ENCODE results near the gene LAT. TPM values are rescaled to one million over a fixed set of nuclear protein-coding genes. Genes with fewer than 3 reads are reported as not detected.

Gene LAT
- total and polyA plus RNA-seq, 2 of the 13 experiments (the other 11 are each of a cell fraction or from before 2014, with no cell fraction given) = 2.0 to 3.0 TPM

DNA sequence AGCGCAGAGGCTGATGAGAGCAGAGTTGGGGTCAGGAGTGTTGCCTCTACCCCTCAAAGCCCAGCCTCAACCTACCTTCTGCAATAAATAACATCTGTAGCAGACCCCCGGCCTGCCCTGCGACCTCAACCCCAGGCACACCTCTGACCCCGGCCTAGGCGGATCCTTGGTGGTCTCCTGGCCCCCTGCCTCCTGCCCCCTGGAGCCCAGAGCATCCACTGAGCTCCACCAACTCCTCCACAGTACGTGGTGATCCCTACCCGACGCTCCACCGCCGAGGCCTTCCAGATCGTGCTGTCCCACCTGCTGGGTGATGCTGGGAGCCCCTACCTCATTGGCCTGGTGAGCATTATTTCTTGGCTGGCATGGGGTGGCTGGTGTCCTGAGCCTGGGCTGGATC is 1.9 kb upstream of the LAT start (continued):
- TF ChIP-seq DNMT1 (CRISPR knock-in tag; IDR thresholded peaks at IDR 0.05) (no peak), ISL2 (CRISPR knock-in tag; IDR thresholded peaks at IDR 0.05) (no peak), GTF3A (CRISPR knock-in tag; conservative IDR thresholded peaks at IDR 0.05) (no peak), ZNF598 (CRISPR knock-in tag; IDR thresholded peaks at IDR 0.05; ENCODE audit: borderline replicate concordance) (no peak)
- TF ChIP-seq, protein P1, sequence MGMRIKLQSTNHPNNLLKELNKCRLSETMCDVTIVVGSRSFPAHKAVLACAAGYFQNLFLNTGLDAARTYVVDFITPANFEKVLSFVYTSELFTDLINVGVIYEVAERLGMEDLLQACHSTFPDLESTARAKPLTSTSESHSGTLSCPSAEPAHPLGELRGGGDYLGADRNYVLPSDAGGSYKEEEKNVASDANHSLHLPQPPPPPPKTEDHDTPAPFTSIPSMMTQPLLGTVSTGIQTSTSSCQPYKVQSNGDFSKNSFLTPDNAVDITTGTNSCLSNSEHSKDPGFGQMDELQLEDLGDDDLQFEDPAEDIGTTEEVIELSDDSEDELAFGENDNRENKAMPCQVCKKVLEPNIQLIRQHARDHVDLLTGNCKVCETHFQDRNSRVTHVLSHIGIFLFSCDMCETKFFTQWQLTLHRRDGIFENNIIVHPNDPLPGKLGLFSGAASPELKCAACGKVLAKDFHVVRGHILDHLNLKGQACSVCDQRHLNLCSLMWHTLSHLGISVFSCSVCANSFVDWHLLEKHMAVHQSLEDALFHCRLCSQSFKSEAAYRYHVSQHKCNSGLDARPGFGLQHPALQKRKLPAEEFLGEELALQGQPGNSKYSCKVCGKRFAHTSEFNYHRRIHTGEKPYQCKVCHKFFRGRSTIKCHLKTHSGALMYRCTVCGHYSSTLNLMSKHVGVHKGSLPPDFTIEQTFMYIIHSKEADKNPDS (CRISPR knock-in tag; IDR thresholded peaks at IDR 0.05) = no peak

DNA sequence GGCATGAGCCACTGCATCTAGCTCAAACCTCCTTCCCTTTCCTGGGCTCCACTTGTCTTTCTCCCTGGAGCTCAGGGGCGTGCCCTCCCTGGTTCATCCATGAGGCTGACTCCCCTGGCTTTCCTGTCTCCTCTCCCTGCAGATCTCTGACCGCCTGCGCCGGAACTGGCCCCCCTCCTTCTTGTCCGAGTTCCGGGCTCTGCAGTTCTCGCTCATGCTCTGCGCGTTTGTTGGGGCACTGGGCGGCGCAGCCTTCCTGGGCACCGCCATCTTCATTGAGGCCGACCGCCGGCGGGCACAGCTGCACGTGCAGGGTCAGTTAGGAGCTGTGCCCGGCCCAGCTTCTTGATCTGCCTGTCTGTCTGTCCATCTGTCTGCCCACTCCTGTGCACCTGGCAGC is 1.2 kb upstream of the LAT start:
- DNase-seq (ENCODE audit: low spot score) = no peak
- H2AFZ ChIP-seq (ENCODE audit: low read length) = no peak overlapping the region
- WGBS (ENCODE audit: low lambda C conversion rate) = 98% methylated on average over 18 of the region's 18 CpGs
- intact Hi-C loops (cut with micrococcal nuclease; ENCODE audit: unreplicated experiment) (no loop called here), in situ Hi-C loops (cut with HindIII; ENCODE audit: extremely low pct_ligation_motif_present, low pct_unique_long_range_greater_than_20kb) (no loop called here)
- H3K4me2 ChIP-seq (ENCODE audit: low read depth, low read length) = no peak overlapping the region
- no peaks in the 10 kb centered on the region for H3K79me2 ChIP-seq (ENCODE audit: insufficient read depth, low read length)
- no peak for ATAC-seq
- no peak overlapping the region for H3K9ac ChIP-seq (ENCODE audit: insufficient read depth, low read depth, low read length)
- ChIA-PET CTCF (ENCODE audit: low intra/inter-chr PET ratio, low total read pairs) (no interaction called here), POLR2A (interaction anchor here (1.0 kb wide), 1 partner anchor 33 kb away, joined by 3 read pairs; the partner anchor contains the start of gene NFATC2IP)
- no peaks in the 10 kb centered on the region; the same call in 1 of the 2 replicates for H4K20me1 ChIP-seq (ENCODE audit: insufficient read depth, low read length)
- no TSS peak for BruUV-seq (replicated peaks)
- H3K4me1 ChIP-seq (ENCODE audit: insufficient read depth, low read length) = no peaks in the 10 kb centered on the region
- H3K27me3 ChIP-seq (ENCODE audit: control insufficient read depth in 1 of 2, insufficient read depth in 2 of 2, low read length in 2 of 2) = no peaks in the 10 kb centered on the region
- 0 out of 2 replicates have a peak, but pooled peaks have one; percentile 23 for TF ChIP-seq RBFOX2 (IDR thresholded peaks at IDR 0.05; ENCODE audit: low read depth, low read length)
- no peak for TF ChIP-seq ZFP82 (CRISPR knock-in tag; IDR thresholded peaks at IDR 0.05; ENCODE audit: borderline replicate concordance)
- H3K4me3 ChIP-seq (replicated peaks in 1 of 3; ENCODE audit: insufficient read depth in 1 of 3, low read depth in 2 of 3, low read length in 3 of 3) = no peak overlapping the region
- peaks cover 21 to 51% of the 10 kb centered on the region in 2 experiments for H3K36me3 ChIP-seq (replicated peaks in 1 of 2; ENCODE audit: control insufficient read depth in 1 of 2, insufficient read depth in 2 of 2, low read length in 2 of 2)
- H3K9me3 ChIP-seq (ENCODE audit: low read length) = no peaks in the 10 kb centered on the region
- H3K27ac ChIP-seq (ENCODE audit: extremely low read length, insufficient read depth, low read length) = no peak overlapping the region
- FAIRE-seq = no peak

Data from HepG2 (cell line).